Measurements from ENCODE around the gene MTCL1. TPM values are rescaled to one million over a fixed set of nuclear protein-coding genes. Genes with fewer than 3 reads are reported as not detected.

Gene MTCL1
- total RNA-seq, 1 experiment from 2014 or later, result 22.7 TPM

DNA sequence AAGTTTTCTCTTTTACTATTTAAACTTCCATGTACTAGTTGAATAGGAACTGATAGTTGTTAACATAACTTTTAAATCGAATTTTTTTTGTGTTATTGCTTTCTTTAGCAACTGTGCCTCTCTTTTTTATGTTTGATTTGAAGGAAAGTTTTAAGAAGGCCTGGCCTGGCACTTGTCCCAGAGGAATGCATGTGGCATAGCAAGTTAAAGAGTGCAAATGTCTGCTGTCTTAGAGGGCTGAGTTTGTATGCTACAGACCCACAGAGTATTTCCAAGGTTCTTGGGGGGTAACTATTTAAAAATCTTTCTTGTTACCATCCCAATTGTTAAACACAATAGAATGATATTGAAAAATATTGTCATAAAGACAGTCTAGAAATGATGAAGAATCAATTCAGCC is 47.0 kb downstream of the MTCL1 start:
- ATAC-seq, result no peak
- Histone ChIP-seq H4K20me1 (ENCODE audit: insufficient read depth) (no peaks in the 10 kb centered on the region), H3K36me3 (ENCODE audit: control insufficient read depth in 1 of 2, insufficient read depth in 2 of 2, low read length in 2 of 2) (no peaks in the 10 kb centered on the region; a peak in 1 of 4 replicates), H3K4me3 (replicated peaks in 1 of 2; ENCODE audit: low read depth in 1 of 2, low read length in 2 of 2) (no peak overlapping the region), H3K9me2 (ENCODE audit: insufficient read depth) (no peaks in the 10 kb centered on the region), H3K79me2 (ENCODE audit: insufficient read depth, low read length) (peaks cover 13% of the 10 kb centered on the region; the same call in 1 of the 2 replicates), H3K27ac (ENCODE audit: low read depth, low read length) (no peak overlapping the region), H2AFZ (ENCODE audit: low read depth, low read length, poor library complexity, severe bottlenecking) (no peak overlapping the region), H3K27me3 (ENCODE audit: insufficient read depth, low read length) (no peaks in the 10 kb centered on the region), H3K9ac (ENCODE audit: low read length) (no peak overlapping the region), H3K4me2 (ENCODE audit: low read length) (no peak overlapping the region), H3K9me3 (ENCODE audit: control insufficient read depth in 1 of 2, insufficient read depth in 1 of 2, low read depth in 1 of 2, low read length in 2 of 2) (no peaks in the 10 kb centered on the region), H3K4me1 (ENCODE audit: control insufficient read depth in 1 of 2, insufficient read depth in 2 of 2, low read length in 2 of 2) (no peaks in the 10 kb centered on the region)
- DNase-seq (ENCODE audit: low read depth, low spot score), result no peak
- intact Hi-C loops (cut with micrococcal nuclease), result no loop called here
- CTCF ChIA-PET, result no interaction called here
- TF ChIP-seq EZH2 (IDR thresholded peaks at IDR 0.05), result no peak
- TF ChIP-seq SP1 (IDR thresholded peaks at IDR 0.05; ENCODE audit: low read depth), result no peak
- no peak for TF ChIP-seq RAD21 (IDR thresholded peaks at IDR 0.05; ENCODE audit: low read depth)
- TF ChIP-seq ELF1 (IDR thresholded peaks at IDR 0.05; ENCODE audit: borderline replicate concordance, low read depth), result no peak
- POLR2A ChIA-PET, result no interaction called here
- RAD21 ChIA-PET (ENCODE audit: low non-redundant PET in 1 of 2, low total read pairs in 2 of 2, uncharacterized antibody in 2 of 2, unreplicated experiment in 2 of 2), result no interaction called here
- no TSS peak for BruUV-seq (replicated peaks)

DNA sequence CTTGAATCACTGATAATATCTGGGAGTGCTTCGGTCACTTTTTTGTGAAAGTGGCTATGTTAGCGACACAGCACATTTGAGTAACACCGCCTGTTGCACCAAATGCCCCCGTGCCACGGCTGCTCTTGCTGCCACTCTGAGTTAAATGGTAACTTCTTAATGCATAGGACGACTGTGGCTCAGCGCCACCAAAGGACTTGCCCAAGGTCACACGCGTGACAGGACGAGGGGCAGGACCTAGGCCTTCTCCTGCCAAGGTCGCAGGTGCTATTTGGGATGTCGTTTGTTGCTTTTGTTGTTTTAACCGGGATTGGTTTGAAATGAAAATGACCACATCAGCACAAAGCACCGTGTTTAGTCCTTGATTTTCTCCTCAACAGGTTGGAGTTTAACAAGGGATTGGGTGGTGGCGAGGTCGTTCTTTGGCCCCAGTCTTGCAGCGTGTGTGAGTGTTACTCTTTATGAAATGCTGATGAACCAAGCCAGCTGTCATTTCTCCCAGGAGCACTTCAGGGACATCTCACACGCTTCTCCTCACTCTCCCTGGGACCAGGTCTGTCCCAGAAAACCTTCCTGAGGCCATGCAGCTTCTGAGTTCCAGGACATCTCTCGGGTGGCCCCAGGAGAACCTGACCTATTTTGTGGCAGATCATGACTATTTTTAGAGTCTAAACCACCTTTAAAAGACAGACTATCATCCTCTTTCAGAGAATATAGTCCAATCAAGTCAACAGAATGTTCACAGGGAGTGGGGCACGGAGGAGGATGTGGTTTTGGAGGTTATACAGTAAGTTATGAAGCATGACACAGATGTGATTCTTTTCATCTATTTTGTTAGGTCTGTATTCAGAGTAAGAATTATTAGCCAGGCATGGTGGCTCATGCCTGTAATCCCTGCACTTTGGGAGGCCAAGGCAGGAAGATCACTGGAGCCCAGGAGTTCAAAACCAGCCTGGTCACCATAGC is 49.9 kb downstream of the MTCL1 start:
- TF ChIP-seq ZNF274 (IDR thresholded peaks at IDR 0.05; ENCODE audit: low read depth, low read length), result no peak
- TF ChIP-seq, protein P1, sequence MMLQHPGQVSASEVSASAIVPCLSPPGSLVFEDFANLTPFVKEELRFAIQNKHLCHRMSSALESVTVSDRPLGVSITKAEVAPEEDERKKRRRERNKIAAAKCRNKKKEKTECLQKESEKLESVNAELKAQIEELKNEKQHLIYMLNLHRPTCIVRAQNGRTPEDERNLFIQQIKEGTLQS (IDR thresholded peaks at IDR 0.05), result no peak
- TF ChIP-seq ELF1 (IDR thresholded peaks at IDR 0.05; ENCODE audit: borderline replicate concordance, low read depth), result no peak
- TF ChIP-seq, protein P2, sequence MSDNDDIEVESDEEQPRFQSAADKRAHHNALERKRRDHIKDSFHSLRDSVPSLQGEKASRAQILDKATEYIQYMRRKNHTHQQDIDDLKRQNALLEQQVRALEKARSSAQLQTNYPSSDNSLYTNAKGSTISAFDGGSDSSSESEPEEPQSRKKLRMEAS (IDR thresholded peaks at IDR 0.05), result no peak
- TF ChIP-seq EZH2 (IDR thresholded peaks at IDR 0.05), result no peak
- no peak for TF ChIP-seq SP1 (IDR thresholded peaks at IDR 0.05; ENCODE audit: low read depth)
- TF ChIP-seq EGR1 (IDR thresholded peaks at IDR 0.05; ENCODE audit: low read depth), result no peak
- TF ChIP-seq TCF7L2 (IDR thresholded peaks at IDR 0.05; ENCODE audit: borderline replicate concordance, extremely low read depth, insufficient read depth, insufficient read length), result no peak
- no peak for TF ChIP-seq SIN3A (IDR thresholded peaks at IDR 0.05; ENCODE audit: low read depth)
- Histone ChIP-seq H3K27me3 (ENCODE audit: insufficient read depth, low read length) (no peaks in the 10 kb centered on the region), H3K4me1 (ENCODE audit: control insufficient read depth in 1 of 2, insufficient read depth in 2 of 2, low read length in 2 of 2) (no peaks in the 10 kb centered on the region), H3K79me2 (ENCODE audit: insufficient read depth, low read length) (peaks cover 4% of the 10 kb centered on the region; the same call in 1 of the 2 replicates), H3K9me2 (ENCODE audit: insufficient read depth) (no peaks in the 10 kb centered on the region), H3K9me3 (ENCODE audit: control insufficient read depth in 1 of 2, insufficient read depth in 1 of 2, low read depth in 1 of 2, low read length in 2 of 2) (no peaks in the 10 kb centered on the region), H4K20me1 (ENCODE audit: insufficient read depth) (no peaks in the 10 kb centered on the region), H3K9ac (ENCODE audit: low read length) (no peak overlapping the region), H3K27ac (ENCODE audit: low read depth, low read length) (no peak overlapping the region), H3K4me3 (replicated peaks in 1 of 2; ENCODE audit: low read depth in 1 of 2, low read length in 2 of 2) (no peak overlapping the region), H2AFZ (ENCODE audit: low read depth, low read length, poor library complexity, severe bottlenecking) (no peak overlapping the region), H3K4me2 (ENCODE audit: low read length) (no peak overlapping the region), H3K36me3 (ENCODE audit: control insufficient read depth in 1 of 2, insufficient read depth in 2 of 2, low read length in 2 of 2) (peaks cover 0 to 3% of the 10 kb centered on the region in 2 experiments; a peak in 2 of 4 replicates)
- POLR2A ChIA-PET, result no interaction called here
- ATAC-seq, result no peak
- RAD21 ChIA-PET (ENCODE audit: low non-redundant PET in 1 of 2, low total read pairs in 2 of 2, uncharacterized antibody in 2 of 2, unreplicated experiment in 2 of 2), result no interaction called here
- no peak for DNase-seq (ENCODE audit: low read depth, low spot score)
- no TSS peak for BruUV-seq (replicated peaks)
- CTCF ChIA-PET, result no interaction called here
- intact Hi-C loops (cut with micrococcal nuclease), result no loop called here

Measured in HCT116 (cell line).